Neural cell (in vitro differentiated cells): Measurements from ENCODE around the gene ZBTB7C. TPM values are rescaled to one million over a fixed set of nuclear protein-coding genes. Genes with fewer than 3 reads are reported as not detected.

Source experiments
- H2AFZ ChIP-seq: fragments of 200-600, 300-800 bp; sonication (generic), shearing (Covaris generic); 2 replicates; pipeline ENCODE4 v1.6.0; 2014; ENCODE audit warnings: low read depth, mild to moderate bottlenecking, antibody characterized with exemption, low read length, moderate library complexity
- H3F3A ChIP-seq: fragments of 200-600 bp; shearing (Covaris generic); 2 replicates; pipeline ENCODE4 v1.6.1; 2016; ENCODE audit warnings: mild to moderate bottlenecking, moderate library complexity, mixed read lengths, antibody characterized with exemption, low read length; ENCODE audit not compliant: insufficient read depth, poor library complexity, severe bottlenecking
- H3K27ac ChIP-seq: fragments of 200-600, 300-800 bp; sonication (generic), shearing (Covaris generic); 2 replicates; pipeline ENCODE4 v1.5.1; 2014; ENCODE audit warnings: mild to moderate bottlenecking, low read length, moderate library complexity
- H3K27me3 ChIP-seq: fragments of 300-800, 200-600 bp; sonication (generic), shearing (Covaris generic); 2 replicates; pipeline ENCODE4 v1.6.0; 2014; ENCODE audit warnings: mild to moderate bottlenecking, low read depth, low read length, moderate library complexity; ENCODE audit not compliant: insufficient read depth
- H3K36me3 ChIP-seq: fragments of 300-800, 200-600 bp; sonication (generic), shearing (Covaris generic); 2 replicates; pipeline ENCODE4 v1.5.1; 2014; ENCODE audit warnings: mild to moderate bottlenecking, antibody characterized with exemption, low read length, moderate library complexity; ENCODE audit not compliant: insufficient read depth
- H3K4me2 ChIP-seq: fragments of 300-800, 200-600 bp; sonication (generic), shearing (Covaris generic); 2 replicates; pipeline ENCODE4 v1.6.0; 2014; ENCODE audit warnings: mild to moderate bottlenecking, low read length
- H3K4me3 ChIP-seq: fragments of 300-800, 200-600 bp; sonication (generic), shearing (Covaris generic); 2 replicates; pipeline ENCODE4 v1.5.1; 2014; ENCODE audit warnings: mild to moderate bottlenecking, low read length, moderate library complexity
- H3K79me2 ChIP-seq: fragments of 200-600 bp; shearing (Covaris generic); replicated peaks from 2 replicates; pipeline ENCODE4 v1.6.0; 2014; ENCODE audit warnings: mild to moderate bottlenecking, low read length, moderate library complexity; ENCODE audit not compliant: insufficient read depth
- H3K9ac ChIP-seq: fragments of 300-800, 200-600 bp; sonication (generic), shearing (Covaris generic); 2 replicates; pipeline ENCODE4 v1.6.1; 2016; ENCODE audit warnings: mild to moderate bottlenecking, low read length, mixed read lengths
- H3K9me2 ChIP-seq: fragments of 200-600 bp; shearing (Covaris generic); 2 replicates; pipeline ENCODE4 v1.6.1; 2016; ENCODE audit warnings: mild to moderate bottlenecking, low read length, mixed read lengths; ENCODE audit not compliant: insufficient read depth
- H3K9me3 ChIP-seq: fragments of 200-600, 300-800 bp; sonication (generic), shearing (Covaris generic); 2 replicates; pipeline ENCODE4 v1.6.1; 2016; ENCODE audit warnings: mild to moderate bottlenecking, mixed run types, low read length, moderate library complexity, mixed read lengths
- H4K20me1 ChIP-seq: fragments of 200-600 bp; shearing (Covaris generic); 2 replicates; pipeline ENCODE4 v1.6.1; 2016; ENCODE audit warnings: mild to moderate bottlenecking, mixed run types; ENCODE audit not compliant: insufficient read depth
- CTCF ChIP-seq: fragments of 450-650 bp; IDR thresholded peaks from 2 replicates; pipeline ENCODE4 v1.5.1; 2014; ENCODE audit warnings: antibody characterized with exemption, mild to moderate bottlenecking, moderate library complexity; ENCODE audit not compliant: poor library complexity, severe bottlenecking
- EP300 ChIP-seq: fragments of 450-650 bp; conservative IDR thresholded peaks from 2 replicates; pipeline ENCODE4 v1.6.1; 2014; ENCODE audit warnings: antibody characterized with exemption, mild to moderate bottlenecking, moderate library complexity; ENCODE audit not compliant: poor library complexity, severe bottlenecking
- EZH2 ChIP-seq: fragments of 200-600, 300-800 bp; shearing (Covaris generic), sonication (generic); IDR thresholded peaks from 2 replicates; pipeline ENCODE4 v1.6.1; 2014; ENCODE audit warnings: antibody characterized with exemption, low read length, borderline replicate concordance, mild to moderate bottlenecking; ENCODE audit not compliant: insufficient read depth, poor library complexity, severe bottlenecking
- MXI1 ChIP-seq: fragments of 450-650 bp; conservative IDR thresholded peaks from 2 replicates; pipeline ENCODE4 v1.6.1; 2014; ENCODE audit warnings: antibody characterized with exemption, mild to moderate bottlenecking; ENCODE audit not compliant: poor library complexity, severe bottlenecking
- POLR2AphosphoS5 ChIP-seq: IDR thresholded peaks from 2 replicates; pipeline ENCODE4 v1.6.1; 2012
- RAD21 ChIP-seq: fragments of 450-650 bp; conservative IDR thresholded peaks from 2 replicates; pipeline ENCODE4 v1.6.1; 2014; ENCODE audit warnings: antibody characterized with exemption, mild to moderate bottlenecking, moderate library complexity
- SMC3 ChIP-seq: fragments of 450-650 bp; conservative IDR thresholded peaks from 2 replicates; pipeline ENCODE4 v1.6.1; 2014; ENCODE audit warnings: antibody characterized with exemption, mild to moderate bottlenecking, moderate library complexity; ENCODE audit not compliant: poor library complexity
- TAF1 ChIP-seq: IDR thresholded peaks from 2 replicates; pipeline ENCODE4 v1.6.1; 2012; ENCODE audit warnings: low read depth
- polyA plus RNA-seq: library from polyadenylated mRNA; depleted of rRNA; stranded (reverse); fragments of >200 nt; gene quantifications from 2 replicates; pipeline ENCODE4 v1.2.3, GENCODE V29; 2014
- TF ChIP-seq, protein P1 (sequence below): IDR thresholded peaks from 2 replicates; pipeline ENCODE4 v1.6.1; 2012; ENCODE audit warnings: borderline replicate concordance

ZBTB7C gene
- polyA plus RNA-seq, 1 donor from 2014 or later: 2.4 TPM

- H3K9me3 ChIP-seq: no peaks in the 10 kb centered on the region
- H3K79me2 ChIP-seq: no peaks in the 10 kb centered on the region
- H3K9ac ChIP-seq: no peak overlapping the region
- H3K36me3 ChIP-seq: no peaks in the 10 kb centered on the region
- H3K4me3 ChIP-seq: no peak overlapping the region
- H3K9me2 ChIP-seq: no peaks in the 10 kb centered on the region
- H3F3A ChIP-seq: no peaks in the 10 kb centered on the region
- no peaks in the 10 kb centered on the region for H4K20me1 ChIP-seq
- no peak for TF ChIP-seq EP300
- H2AFZ ChIP-seq: no peak overlapping the region
- no peaks in the 10 kb centered on the region for H3K27me3 ChIP-seq
- H3K27ac ChIP-seq: no peak overlapping the region
- H3K4me2 ChIP-seq: no peak overlapping the region
Measured at GRCh38 chr18:48195787-48196186, 213.4 kb downstream of the ZBTB7C start.

DNA sequence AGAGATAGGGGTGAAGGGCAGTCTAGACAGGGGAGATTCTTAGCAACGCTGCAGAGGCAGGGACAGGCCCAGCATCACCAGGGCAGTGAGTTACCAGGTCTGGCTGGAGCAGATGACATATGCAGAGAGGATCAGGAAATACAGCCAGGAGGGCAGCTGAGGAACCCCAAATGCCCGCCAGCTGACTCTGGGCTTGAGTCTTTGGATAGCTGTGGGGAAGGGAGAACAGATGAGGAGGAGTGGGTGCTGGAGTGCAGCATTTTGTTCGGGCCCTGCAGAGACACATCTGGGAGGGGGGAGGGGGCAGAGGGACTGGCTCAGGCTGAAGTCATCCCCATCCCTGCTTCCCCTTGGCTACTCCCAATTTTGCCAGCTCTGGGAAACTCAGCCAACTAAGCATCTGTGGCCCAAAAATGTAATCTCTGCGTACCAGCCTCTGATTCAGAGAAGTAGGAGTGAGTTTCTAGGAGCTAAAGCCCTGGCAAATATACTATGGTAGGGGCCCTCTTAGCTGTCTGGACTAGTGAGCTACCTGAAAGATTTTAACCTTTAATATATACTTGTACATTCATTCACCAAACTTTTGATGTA, 214.5 kb downstream of the ZBTB7C start:
- Histone ChIP-seq H3K79me2 (no peaks in the 10 kb centered on the region), H3K36me3 (no peaks in the 10 kb centered on the region), H4K20me1 (no peaks in the 10 kb centered on the region), H3K27me3 (no peaks in the 10 kb centered on the region), H2AFZ (no peak overlapping the region), H3F3A (no peaks in the 10 kb centered on the region), H3K4me2 (no peak overlapping the region), H3K9me3 (no peaks in the 10 kb centered on the region), H3K9ac (no peak overlapping the region), H3K9me2 (no peaks in the 10 kb centered on the region), H3K27ac (no peak overlapping the region), H3K4me3 (no peak overlapping the region)
- TF ChIP-seq POLR2AphosphoS5 (no peak), MXI1 (no peak), SMC3 (no peak), EZH2 (no peak), TAF1 (no peak), EP300 (no peak), RAD21 (no peak), CTCF (no peak)
- TF ChIP-seq, protein P1, sequence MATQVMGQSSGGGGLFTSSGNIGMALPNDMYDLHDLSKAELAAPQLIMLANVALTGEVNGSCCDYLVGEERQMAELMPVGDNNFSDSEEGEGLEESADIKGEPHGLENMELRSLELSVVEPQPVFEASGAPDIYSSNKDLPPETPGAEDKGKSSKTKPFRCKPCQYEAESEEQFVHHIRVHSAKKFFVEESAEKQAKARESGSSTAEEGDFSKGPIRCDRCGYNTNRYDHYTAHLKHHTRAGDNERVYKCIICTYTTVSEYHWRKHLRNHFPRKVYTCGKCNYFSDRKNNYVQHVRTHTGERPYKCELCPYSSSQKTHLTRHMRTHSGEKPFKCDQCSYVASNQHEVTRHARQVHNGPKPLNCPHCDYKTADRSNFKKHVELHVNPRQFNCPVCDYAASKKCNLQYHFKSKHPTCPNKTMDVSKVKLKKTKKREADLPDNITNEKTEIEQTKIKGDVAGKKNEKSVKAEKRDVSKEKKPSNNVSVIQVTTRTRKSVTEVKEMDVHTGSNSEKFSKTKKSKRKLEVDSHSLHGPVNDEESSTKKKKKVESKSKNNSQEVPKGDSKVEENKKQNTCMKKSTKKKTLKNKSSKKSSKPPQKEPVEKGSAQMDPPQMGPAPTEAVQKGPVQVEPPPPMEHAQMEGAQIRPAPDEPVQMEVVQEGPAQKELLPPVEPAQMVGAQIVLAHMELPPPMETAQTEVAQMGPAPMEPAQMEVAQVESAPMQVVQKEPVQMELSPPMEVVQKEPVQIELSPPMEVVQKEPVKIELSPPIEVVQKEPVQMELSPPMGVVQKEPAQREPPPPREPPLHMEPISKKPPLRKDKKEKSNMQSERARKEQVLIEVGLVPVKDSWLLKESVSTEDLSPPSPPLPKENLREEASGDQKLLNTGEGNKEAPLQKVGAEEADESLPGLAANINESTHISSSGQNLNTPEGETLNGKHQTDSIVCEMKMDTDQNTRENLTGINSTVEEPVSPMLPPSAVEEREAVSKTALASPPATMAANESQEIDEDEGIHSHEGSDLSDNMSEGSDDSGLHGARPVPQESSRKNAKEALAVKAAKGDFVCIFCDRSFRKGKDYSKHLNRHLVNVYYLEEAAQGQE: no peak
